Spinal cord (tissue), 10 donors: Measurements from ENCODE around the gene SEZ6. TPM values are rescaled to one million over a fixed set of nuclear protein-coding genes. Genes with fewer than 3 reads are reported as not detected.

Source experiments
- DNase-seq, 6 donors: peaks; one replicate each; pipeline versions ENCODE4 v3.0.0 to v3.0.0-alpha.2; 2013 to 2015; ENCODE audit warnings: low spot score in 6 of 6, low read depth in 4 of 6
- H3K27ac ChIP-seq: one replicate; pipeline ENCODE4 v1.5.1; 2013; ENCODE audit warnings: low read depth, low read length, control low read depth
- H3K27me3 ChIP-seq: one replicate; pipeline ENCODE4 v1.6.1; 2013; ENCODE audit warnings: low read length; ENCODE audit not compliant: control insufficient read depth, insufficient read depth
- H3K36me3 ChIP-seq: one replicate; pipeline ENCODE4 v1.6.1; 2013; ENCODE audit warnings: low read length; ENCODE audit not compliant: control insufficient read depth, insufficient read depth
- H3K4me1 ChIP-seq: one replicate; pipeline ENCODE4 v1.6.1; 2013; ENCODE audit warnings: low read length; ENCODE audit not compliant: control insufficient read depth, insufficient read depth
- H3K4me3 ChIP-seq: one replicate; pipeline ENCODE4 v1.5.1; 2013; ENCODE audit warnings: low read depth, low read length, control low read depth
- H3K9me3 ChIP-seq: one replicate; pipeline ENCODE4 v1.6.1; 2013; ENCODE audit warnings: low read length; ENCODE audit not compliant: control insufficient read depth, insufficient read depth
- WGBS: methylation state at CpG from one replicate; pipeline ENCODE4 v1.1.5; 2013; ENCODE audit warnings: missing lambda C conversion rate; ENCODE audit not compliant: insufficient coverage; 5-methylcytosine and 5-hydroxymethylcytosine counted together
- polyA plus RNA-seq, 2 donors: library from polyadenylated mRNA; unstranded; fragments of 120-200 nt; gene quantifications; one replicate each; pipeline ENCODE4 v1.2.1, GENCODE V29; 2013; ENCODE audit not compliant: insufficient read length in 2 of 2
- total RNA-seq, 2 donors: library from RNA; depleted of rRNA in 1 of 2; stranded (reverse); fragments of 120-200 nt in 1 of 2; fragments of >200 nt in 1 of 2; gene quantifications; one replicate each; pipeline versions ENCODE4 v1.2.3 to v1.2.4, GENCODE V29; 2013 to 2014
- donor health status: healthy.

The SEZ6 gene
- total and polyA plus RNA-seq, 4 donors: 17.1 to 91.6 (median 55.1) TPM

GRCh38 chr17:29045734-29046472, 40.1 kb upstream of the SEZ6 start:
- Histone ChIP-seq H3K27ac (no peak overlapping the region), H3K27me3 (no peaks in the 10 kb centered on the region), H3K9me3 (no peaks in the 10 kb centered on the region), H3K4me1 (peaks cover 64% of the 10 kb centered on the region), H3K36me3 (no peaks in the 10 kb centered on the region), H3K4me3 (no peak overlapping the region)
- WGBS: 31% methylated on average over 5 of the region's 7 CpGs
- peak in 1 of 6 donors; percentile 67 for DNase-seq

GRCh38 chr17:29045026-29045425, 39.2 kb upstream of the SEZ6 start:
- Histone ChIP-seq H3K27me3 (no peaks in the 10 kb centered on the region), H3K4me1 (peaks cover 66% of the 10 kb centered on the region), H3K36me3 (no peaks in the 10 kb centered on the region), H3K4me3 (no peak overlapping the region), H3K9me3 (no peaks in the 10 kb centered on the region), H3K27ac (no peak overlapping the region)
- 100% methylated on average over 4 of the region's 4 CpGs for WGBS
- DNase-seq: no peak

- no peak for DNase-seq
- no peaks in the 10 kb centered on the region for H3K9me3 ChIP-seq
- no peak overlapping the region for H3K4me3 ChIP-seq
- H3K36me3 ChIP-seq: no peaks in the 10 kb centered on the region
- H3K27ac ChIP-seq: peak overlapping the region; percentile 75
- no peaks in the 10 kb centered on the region for H3K27me3 ChIP-seq
- 83% methylated on average over 1 of the region's 3 CpGs for WGBS
- H3K4me1 ChIP-seq: peaks cover 72% of the 10 kb centered on the region
These were observed 37.8 kb upstream of the SEZ6 start for GRCh38 chr17:29043539-29044145.

GRCh38 chr17:29042679-29043538, 37.1 kb upstream of the SEZ6 start, which contains the start of gene PIPOX:
PIPOX (plus strand) TSS chr17:29043141; CDS start chr17:29043226, 85 bp downstream.
- WGBS: 17% methylated on average over 12 of the region's 13 CpGs
- Histone ChIP-seq H3K27me3 (no peaks in the 10 kb centered on the region), H3K27ac (peak within 1 kb of the TSS; percentile 75), H3K4me1 (peaks cover 75% of the 10 kb centered on the region), H3K36me3 (no peaks in the 10 kb centered on the region), H3K4me3 (no peak within 1 kb of the TSS), H3K9me3 (no peaks in the 10 kb centered on the region)
- DNase-seq: peak in 2 of 6 donors; percentile 92 to 93

GRCh38 chr17:29042026-29042678, 36.3 kb upstream of the SEZ6 start:
- Histone ChIP-seq H3K27ac (peak overlapping the region; percentile 75), H3K4me1 (peaks cover 83% of the 10 kb centered on the region), H3K9me3 (no peaks in the 10 kb centered on the region), H3K27me3 (no peaks in the 10 kb centered on the region), H3K4me3 (no peak overlapping the region), H3K36me3 (no peaks in the 10 kb centered on the region)
- DNase-seq: peak in 1 of 6 donors; percentile 62
- 75% methylated on average over 5 of the region's 11 CpGs for WGBS

- Histone ChIP-seq H3K4me3 (no peak overlapping the region), H3K36me3 (no peaks in the 10 kb centered on the region), H3K4me1 (peaks cover 81% of the 10 kb centered on the region), H3K27ac (no peak overlapping the region), H3K27me3 (no peaks in the 10 kb centered on the region), H3K9me3 (no peaks in the 10 kb centered on the region)
- WGBS: 81% methylated on average over 6 of the region's 6 CpGs
- no peak for DNase-seq
These were observed 35.7 kb upstream of the SEZ6 start for GRCh38 chr17:29041571-29041970.

GRCh38 chr17:29041091-29041490, 35.3 kb upstream of the SEZ6 start:
- no peaks in the 10 kb centered on the region for H3K27me3 ChIP-seq
- 100% methylated on average over 2 of the region's 2 CpGs for WGBS
- H3K4me1 ChIP-seq: peaks cover 79% of the 10 kb centered on the region
- H3K36me3 ChIP-seq: no peaks in the 10 kb centered on the region
- no peak overlapping the region for H3K4me3 ChIP-seq
- DNase-seq: no peak
- H3K27ac ChIP-seq: no peak overlapping the region
- H3K9me3 ChIP-seq: no peaks in the 10 kb centered on the region

GRCh38 chr17:29039764-29040598, 34.1 kb upstream of the SEZ6 start:
- H3K27me3 ChIP-seq: no peaks in the 10 kb centered on the region
- peak in 2 of 6 donors; percentile 80 to 86 for DNase-seq
- peak overlapping the region; percentile 68 for H3K27ac ChIP-seq
- H3K4me3 ChIP-seq: no peak overlapping the region
- H3K9me3 ChIP-seq: no peaks in the 10 kb centered on the region
- H3K36me3 ChIP-seq: no peaks in the 10 kb centered on the region
- H3K4me1 ChIP-seq: peaks cover 70% of the 10 kb centered on the region
- WGBS: 68% methylated on average over 6 of the region's 13 CpGs
